SK-N-SH treated with all-trans-retinoic acid at 6 μM for 48 hours (cell line): ENCODE results near the gene ZSWIM6.

Source experiments
- ATAC-seq: fragments of 200-7000 bp; cut with Tn5 transposase; 3 replicates; pipeline ENCODE4 v1.9.1; 2020; ENCODE audit warnings: mild to moderate bottlenecking, moderate library complexity
- ARNTL ChIP-seq: fragments of 450-650 bp; formaldehyde crosslinking; IDR thresholded peaks from 2 replicates; pipeline ENCODE4 v1.5.0; 2020; ENCODE audit warnings: low read depth, mild to moderate bottlenecking, moderate library complexity, borderline replicate concordance
- BACH2 ChIP-seq: fragments of 250-450 bp; sonication (Bioruptor Pico); IDR thresholded peaks from 2 replicates; pipeline ENCODE4 v1.9.0; 2021; ENCODE audit warnings: mild to moderate bottlenecking, borderline replicate concordance
- CREB5 ChIP-seq: fragments of 250-450 bp; sonication (Bioruptor Pico); IDR thresholded peaks from 2 replicates; pipeline ENCODE4 v1.5.1; 2020; ENCODE audit warnings: low read depth, mild to moderate bottlenecking, moderate library complexity
- CSDC2 ChIP-seq: fragments of 250-450 bp; sonication (Bioruptor Pico); IDR thresholded peaks from 2 replicates; pipeline ENCODE4 v1.5.0; 2020; ENCODE audit warnings: mild to moderate bottlenecking, moderate library complexity
- ISL1 ChIP-seq: fragments of 250-450 bp; sonication (Bioruptor Pico); IDR thresholded peaks from 2 replicates; pipeline ENCODE4 v2.1.2; 2022; ENCODE audit warnings: mild to moderate bottlenecking, moderate library complexity
- OSR1 ChIP-seq: fragments of 250-450 bp; sonication (Bioruptor Pico); IDR thresholded peaks from 2 replicates; pipeline ENCODE4 v1.8.0; 2022; ENCODE audit warnings: moderate library complexity, mild to moderate bottlenecking, inconsistent platforms
- PPARA ChIP-seq: fragments of 250-450 bp; sonication (Bioruptor Pico); IDR thresholded peaks from 2 replicates; pipeline ENCODE4 v1.5.0; 2020; ENCODE audit warnings: mild to moderate bottlenecking, borderline replicate concordance
- SNAI2 ChIP-seq: fragments of 250-450 bp; sonication (Bioruptor Pico); IDR thresholded peaks from 2 replicates; pipeline ENCODE4 v1.5.0; 2020; ENCODE audit warnings: mild to moderate bottlenecking, moderate library complexity
- TCF4 ChIP-seq: fragments of 250-450 bp; sonication (Bioruptor Pico); IDR thresholded peaks from 2 replicates; pipeline ENCODE4 v1.8.0; 2021; ENCODE audit warnings: mild to moderate bottlenecking, moderate library complexity, borderline replicate concordance
- TOX ChIP-seq: fragments of 250-450 bp; sonication (Bioruptor Pico); IDR thresholded peaks from 2 replicates; pipeline ENCODE4 v1.8.0; 2021; ENCODE audit warnings: mild to moderate bottlenecking, moderate library complexity, borderline replicate concordance
- ZC3H10 ChIP-seq: fragments of 250-450 bp; sonication (Bioruptor Pico); IDR thresholded peaks from 2 replicates; pipeline ENCODE4 v1.5.1; 2021; ENCODE audit warnings: mild to moderate bottlenecking, moderate library complexity
- ZFP3 ChIP-seq: fragments of 250-450 bp; sonication (Bioruptor Pico); IDR thresholded peaks from 2 replicates; pipeline ENCODE4 v1.5.0; 2020; ENCODE audit warnings: mild to moderate bottlenecking, moderate library complexity
- ZFP30 ChIP-seq: fragments of 450-650 bp; formaldehyde crosslinking; IDR thresholded peaks from 2 replicates; pipeline ENCODE4 v1.5.0; 2022; ENCODE audit warnings: mild to moderate bottlenecking, moderate library complexity
- ZNF8 ChIP-seq: fragments of 450-650 bp; formaldehyde crosslinking; IDR thresholded peaks from 2 replicates; pipeline ENCODE4 v1.5.0; 2020; ENCODE audit warnings: mild to moderate bottlenecking, moderate library complexity
- TF ChIP-seq, protein P1 (sequence below): fragments of 250-450 bp; sonication (Bioruptor Pico); IDR thresholded peaks from 2 replicates; pipeline ENCODE4 v1.5.0; 2020; ENCODE audit warnings: mild to moderate bottlenecking, moderate library complexity
- TF ChIP-seq, protein P2 (sequence below): fragments of 250-450 bp; sonication (Bioruptor Pico); IDR thresholded peaks from 2 replicates; pipeline ENCODE4 v1.8.0; 2021; ENCODE audit warnings: low read depth, mild to moderate bottlenecking, moderate library complexity, borderline replicate concordance
- TF ChIP-seq, protein P3 (sequence below): fragments of 250-450 bp; sonication (Bioruptor Pico); IDR thresholded peaks from 2 replicates; pipeline ENCODE4 v1.5.1; 2021; ENCODE audit warnings: mild to moderate bottlenecking, moderate library complexity
- TF ChIP-seq, protein P4 (sequence below): fragments of 250-450 bp; sonication (Bioruptor Pico); IDR thresholded peaks from 2 replicates; pipeline ENCODE4 v1.8.0; 2020; ENCODE audit warnings: mild to moderate bottlenecking, moderate library complexity, borderline replicate concordance

The ZSWIM6 gene

DNA sequence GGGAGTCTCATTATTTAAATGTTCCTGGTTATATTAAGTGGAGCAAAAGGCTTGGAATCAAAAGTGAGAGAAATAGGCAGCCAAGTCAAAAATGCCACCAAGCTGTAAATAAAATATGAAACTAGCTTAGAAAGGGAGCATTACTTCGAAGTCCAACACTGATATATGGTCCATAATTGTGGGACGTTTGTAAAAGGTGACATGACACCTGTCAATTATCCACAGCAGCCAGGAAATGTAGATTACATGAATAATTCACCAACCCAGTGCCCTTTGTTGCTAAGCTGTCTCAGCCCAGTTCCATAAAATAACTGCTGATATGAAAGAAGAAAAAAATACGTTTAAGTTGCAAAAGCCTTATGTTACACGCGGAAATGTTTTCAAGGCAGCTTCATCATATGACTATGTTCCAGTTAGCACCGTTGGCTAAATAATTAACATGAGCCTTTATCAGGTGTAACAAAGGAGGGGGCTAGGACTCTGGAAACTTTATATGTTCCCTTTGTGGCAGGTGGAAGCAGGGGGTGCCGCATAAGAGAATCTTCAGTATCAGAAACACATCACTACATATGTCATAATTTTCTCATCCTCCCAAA is 39.9 kb upstream of the ZSWIM6 start:
- TF ChIP-seq CREB5 (CRISPR knock-in tag) (no peak), BACH2 (no peak), ARNTL (CRISPR knock-in tag) (no peak), ZNF8 (CRISPR knock-in tag) (no peak), SNAI2 (CRISPR knock-in tag) (no peak), TCF4 (CRISPR knock-in tag) (no peak), TOX (CRISPR knock-in tag) (no peak), CSDC2 (CRISPR knock-in tag) (no peak)
- TF ChIP-seq, protein P1, sequence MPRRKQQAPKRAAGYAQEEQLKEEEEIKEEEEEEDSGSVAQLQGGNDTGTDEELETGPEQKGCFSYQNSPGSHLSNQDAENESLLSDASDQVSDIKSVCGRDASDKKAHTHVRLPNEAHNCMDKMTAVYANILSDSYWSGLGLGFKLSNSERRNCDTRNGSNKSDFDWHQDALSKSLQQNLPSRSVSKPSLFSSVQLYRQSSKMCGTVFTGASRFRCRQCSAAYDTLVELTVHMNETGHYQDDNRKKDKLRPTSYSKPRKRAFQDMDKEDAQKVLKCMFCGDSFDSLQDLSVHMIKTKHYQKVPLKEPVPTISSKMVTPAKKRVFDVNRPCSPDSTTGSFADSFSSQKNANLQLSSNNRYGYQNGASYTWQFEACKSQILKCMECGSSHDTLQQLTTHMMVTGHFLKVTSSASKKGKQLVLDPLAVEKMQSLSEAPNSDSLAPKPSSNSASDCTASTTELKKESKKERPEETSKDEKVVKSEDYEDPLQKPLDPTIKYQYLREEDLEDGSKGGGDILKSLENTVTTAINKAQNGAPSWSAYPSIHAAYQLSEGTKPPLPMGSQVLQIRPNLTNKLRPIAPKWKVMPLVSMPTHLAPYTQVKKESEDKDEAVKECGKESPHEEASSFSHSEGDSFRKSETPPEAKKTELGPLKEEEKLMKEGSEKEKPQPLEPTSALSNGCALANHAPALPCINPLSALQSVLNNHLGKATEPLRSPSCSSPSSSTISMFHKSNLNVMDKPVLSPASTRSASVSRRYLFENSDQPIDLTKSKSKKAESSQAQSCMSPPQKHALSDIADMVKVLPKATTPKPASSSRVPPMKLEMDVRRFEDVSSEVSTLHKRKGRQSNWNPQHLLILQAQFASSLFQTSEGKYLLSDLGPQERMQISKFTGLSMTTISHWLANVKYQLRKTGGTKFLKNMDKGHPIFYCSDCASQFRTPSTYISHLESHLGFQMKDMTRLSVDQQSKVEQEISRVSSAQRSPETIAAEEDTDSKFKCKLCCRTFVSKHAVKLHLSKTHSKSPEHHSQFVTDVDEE (CRISPR knock-in tag) = no peak
- TF ChIP-seq, protein P2, sequence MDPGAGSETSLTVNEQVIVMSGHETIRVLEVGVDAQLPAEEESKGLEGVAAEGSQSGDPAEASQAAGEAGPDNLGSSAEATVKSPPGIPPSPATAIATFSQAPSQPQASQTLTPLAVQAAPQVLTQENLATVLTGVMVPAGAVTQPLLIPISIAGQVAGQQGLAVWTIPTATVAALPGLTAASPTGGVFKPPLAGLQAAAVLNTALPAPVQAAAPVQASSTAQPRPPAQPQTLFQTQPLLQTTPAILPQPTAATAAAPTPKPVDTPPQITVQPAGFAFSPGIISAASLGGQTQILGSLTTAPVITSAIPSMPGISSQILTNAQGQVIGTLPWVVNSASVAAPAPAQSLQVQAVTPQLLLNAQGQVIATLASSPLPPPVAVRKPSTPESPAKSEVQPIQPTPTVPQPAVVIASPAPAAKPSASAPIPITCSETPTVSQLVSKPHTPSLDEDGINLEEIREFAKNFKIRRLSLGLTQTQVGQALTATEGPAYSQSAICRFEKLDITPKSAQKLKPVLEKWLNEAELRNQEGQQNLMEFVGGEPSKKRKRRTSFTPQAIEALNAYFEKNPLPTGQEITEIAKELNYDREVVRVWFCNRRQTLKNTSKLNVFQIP (CRISPR knock-in tag) = no peak
- ATAC-seq = no peak

GRCh38 chr5:61293071-61293470 is 39.0 kb upstream of the ZSWIM6 start:
- ATAC-seq = no peak
- TF ChIP-seq ZNF8 (CRISPR knock-in tag) (no peak), PPARA (CRISPR knock-in tag) (no peak), ZFP30 (CRISPR knock-in tag) (no peak), SNAI2 (CRISPR knock-in tag) (no peak), OSR1 (CRISPR knock-in tag) (no peak), TCF4 (CRISPR knock-in tag) (no peak), ZC3H10 (CRISPR knock-in tag) (no peak), ZFP3 (CRISPR knock-in tag) (no peak), ISL1 (no peak), CREB5 (CRISPR knock-in tag) (no peak)
- TF ChIP-seq, protein P3, sequence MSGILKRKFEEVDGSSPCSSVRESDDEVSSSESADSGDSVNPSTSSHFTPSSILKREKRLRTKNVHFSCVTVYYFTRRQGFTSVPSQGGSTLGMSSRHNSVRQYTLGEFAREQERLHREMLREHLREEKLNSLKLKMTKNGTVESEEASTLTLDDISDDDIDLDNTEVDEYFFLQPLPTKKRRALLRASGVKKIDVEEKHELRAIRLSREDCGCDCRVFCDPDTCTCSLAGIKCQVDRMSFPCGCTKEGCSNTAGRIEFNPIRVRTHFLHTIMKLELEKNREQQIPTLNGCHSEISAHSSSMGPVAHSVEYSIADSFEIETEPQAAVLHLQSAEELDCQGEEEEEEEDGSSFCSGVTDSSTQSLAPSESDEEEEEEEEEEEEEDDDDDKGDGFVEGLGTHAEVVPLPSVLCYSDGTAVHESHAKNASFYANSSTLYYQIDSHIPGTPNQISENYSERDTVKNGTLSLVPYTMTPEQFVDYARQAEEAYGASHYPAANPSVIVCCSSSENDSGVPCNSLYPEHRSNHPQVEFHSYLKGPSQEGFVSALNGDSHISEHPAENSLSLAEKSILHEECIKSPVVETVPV = no peak
- TF ChIP-seq, protein P4, sequence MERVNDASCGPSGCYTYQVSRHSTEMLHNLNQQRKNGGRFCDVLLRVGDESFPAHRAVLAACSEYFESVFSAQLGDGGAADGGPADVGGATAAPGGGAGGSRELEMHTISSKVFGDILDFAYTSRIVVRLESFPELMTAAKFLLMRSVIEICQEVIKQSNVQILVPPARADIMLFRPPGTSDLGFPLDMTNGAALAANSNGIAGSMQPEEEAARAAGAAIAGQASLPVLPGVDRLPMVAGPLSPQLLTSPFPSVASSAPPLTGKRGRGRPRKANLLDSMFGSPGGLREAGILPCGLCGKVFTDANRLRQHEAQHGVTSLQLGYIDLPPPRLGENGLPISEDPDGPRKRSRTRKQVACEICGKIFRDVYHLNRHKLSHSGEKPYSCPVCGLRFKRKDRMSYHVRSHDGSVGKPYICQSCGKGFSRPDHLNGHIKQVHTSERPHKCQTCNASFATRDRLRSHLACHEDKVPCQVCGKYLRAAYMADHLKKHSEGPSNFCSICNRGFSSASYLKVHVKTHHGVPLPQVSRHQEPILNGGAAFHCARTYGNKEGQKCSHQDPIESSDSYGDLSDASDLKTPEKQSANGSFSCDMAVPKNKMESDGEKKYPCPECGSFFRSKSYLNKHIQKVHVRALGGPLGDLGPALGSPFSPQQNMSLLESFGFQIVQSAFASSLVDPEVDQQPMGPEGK = no peak
- TF ChIP-seq, protein P2 (CRISPR knock-in tag) = no peak
